GM19397 (cell line): ENCODE results near the gene MEIKIN.

Source experiments
- ATAC-seq: cut with Tn5 transposase; IDR thresholded peaks from one replicate; pipeline ENCODE4 v1.9.1; 2021; ENCODE audit warnings: mild to moderate bottlenecking, moderate library complexity; ENCODE audit not compliant: unreplicated experiment

The MEIKIN gene

GRCh38 chr5:131945551-131946168, at the start of gene MEIKIN:
Gene MEIKIN, minus strand, starts transcription at chr5:131945663. Its CDS starts 158 bp downstream, at chr5:131945505.
- no peak for ATAC-seq

DNA sequence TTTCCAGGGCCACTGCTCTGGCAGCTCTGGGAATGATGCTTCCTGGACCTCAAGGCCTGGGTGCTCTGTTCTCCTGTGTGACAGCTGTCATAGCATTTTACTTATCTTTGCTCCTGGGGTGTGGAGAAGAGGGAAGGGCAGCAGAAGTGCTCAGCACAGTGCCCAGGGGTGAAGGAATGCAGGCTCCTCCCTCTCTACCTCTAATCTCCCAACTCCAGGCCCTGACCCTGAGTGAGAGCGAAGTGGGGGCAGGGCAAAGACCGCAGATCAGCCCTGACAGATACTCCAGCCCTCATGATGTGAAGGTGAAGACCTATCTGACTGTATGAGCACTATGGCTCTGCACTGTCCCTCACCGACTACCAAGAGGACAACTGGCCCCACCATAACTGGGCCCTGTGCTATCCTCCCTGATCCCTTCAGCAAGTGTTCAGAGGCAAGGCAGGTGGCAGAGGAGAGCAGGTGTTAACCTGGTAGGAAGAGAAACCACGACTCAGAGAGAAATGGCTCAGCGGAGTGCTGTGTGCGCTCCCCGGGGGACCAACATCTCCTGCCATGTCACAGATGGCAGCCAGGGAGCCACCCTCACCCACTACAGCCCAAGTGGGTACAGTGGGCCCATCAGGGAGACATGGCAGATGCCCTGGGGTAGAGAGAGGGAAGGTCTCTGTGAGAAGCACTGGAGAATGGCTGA, 49.2 kb upstream of the MEIKIN start:
- no peak for ATAC-seq

DNA sequence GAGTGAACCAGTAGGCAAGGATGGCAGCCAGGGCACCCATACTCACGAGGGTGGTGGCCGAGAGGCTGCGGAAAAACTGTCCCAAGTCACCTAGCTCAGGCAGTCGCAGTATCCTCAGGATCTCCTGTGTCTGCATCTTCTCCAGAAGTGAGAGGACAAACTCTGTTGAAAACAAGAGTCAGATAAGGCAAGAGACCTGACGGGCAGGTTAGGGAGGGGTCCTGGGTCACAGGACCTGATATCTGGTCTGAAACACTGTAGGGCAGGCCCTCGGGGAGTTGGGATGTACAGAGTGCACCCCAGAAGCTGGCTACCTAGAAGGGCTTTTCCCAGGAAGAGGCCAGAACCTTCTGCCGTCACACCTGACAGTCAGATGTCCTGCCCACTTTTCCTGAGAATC, 48.6 kb upstream of the MEIKIN start:
- no peak for ATAC-seq

DNA sequence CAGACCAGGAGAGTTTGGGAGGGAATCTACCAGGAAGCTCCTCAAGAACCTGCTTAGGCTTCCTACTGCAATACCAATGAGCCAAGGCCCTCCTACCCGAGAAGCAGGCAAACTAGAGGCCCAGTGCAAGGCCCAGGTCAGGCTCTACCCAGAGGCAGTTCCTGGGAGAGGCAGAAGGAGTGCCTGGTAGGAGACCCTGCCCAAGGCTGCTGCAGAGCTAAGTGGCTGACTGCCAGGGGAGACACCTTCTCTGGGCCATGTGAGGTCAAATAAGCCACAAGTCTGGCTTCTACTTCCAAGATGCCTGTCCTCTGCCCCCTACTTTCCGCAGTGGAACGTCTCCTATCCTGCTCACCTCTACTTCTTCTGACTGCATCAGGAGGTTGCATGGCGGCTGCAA, 48.2 kb upstream of the MEIKIN start:
- ATAC-seq = no peak

DNA sequence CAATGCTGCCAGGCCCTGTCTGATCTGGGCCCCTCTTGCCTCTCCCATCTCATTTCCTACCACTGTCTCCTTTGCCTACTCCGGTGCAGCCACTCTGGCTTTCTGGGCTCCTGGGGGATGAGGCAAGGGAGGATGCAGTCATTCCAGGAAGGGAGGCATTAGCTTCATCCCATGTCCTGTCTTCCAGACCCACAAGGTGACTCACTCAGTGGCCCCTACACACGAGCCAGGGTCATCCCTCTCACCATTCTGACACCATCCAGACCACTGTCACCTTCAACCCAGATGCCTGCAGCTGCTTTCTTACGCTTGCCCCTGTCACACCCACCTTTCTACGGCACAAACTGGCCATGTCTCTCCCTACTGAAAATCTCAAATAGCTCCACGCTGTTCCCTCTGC, 46.9 kb upstream of the MEIKIN start:
- no peak for ATAC-seq

- no peak for ATAC-seq
These were observed 46.3 kb upstream of the MEIKIN start for GRCh38 chr5:131991593-131992324.

DNA sequence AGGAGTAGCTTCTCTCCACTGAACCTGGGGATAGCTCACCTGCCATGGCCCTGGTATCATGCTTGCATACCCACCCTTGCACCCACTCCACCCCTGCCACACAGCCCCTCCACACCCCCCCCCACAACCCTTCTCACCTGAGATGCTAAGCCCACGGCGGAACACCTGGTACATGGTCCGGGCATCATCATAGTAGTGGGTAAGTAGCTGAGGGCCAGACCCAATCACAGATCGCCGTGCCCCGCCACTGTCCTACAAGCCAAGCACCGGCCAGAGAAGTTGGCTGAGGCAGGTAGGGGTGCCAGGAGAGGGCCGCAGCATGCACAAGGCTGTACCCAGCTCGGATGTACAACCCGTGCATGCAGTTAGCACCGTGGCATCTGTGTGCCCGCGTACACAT, 45.3 kb upstream of the MEIKIN start:
- ATAC-seq = no peak

- ATAC-seq = no peak
These were observed 43.1 kb upstream of the MEIKIN start for GRCh38 chr5:131988601-131989000.

GRCh38 chr5:131987251-131987650, 41.8 kb upstream of the MEIKIN start:
- ATAC-seq = no peak

- no peak for ATAC-seq
These were observed 40.9 kb upstream of the MEIKIN start for GRCh38 chr5:131986161-131986912.

DNA sequence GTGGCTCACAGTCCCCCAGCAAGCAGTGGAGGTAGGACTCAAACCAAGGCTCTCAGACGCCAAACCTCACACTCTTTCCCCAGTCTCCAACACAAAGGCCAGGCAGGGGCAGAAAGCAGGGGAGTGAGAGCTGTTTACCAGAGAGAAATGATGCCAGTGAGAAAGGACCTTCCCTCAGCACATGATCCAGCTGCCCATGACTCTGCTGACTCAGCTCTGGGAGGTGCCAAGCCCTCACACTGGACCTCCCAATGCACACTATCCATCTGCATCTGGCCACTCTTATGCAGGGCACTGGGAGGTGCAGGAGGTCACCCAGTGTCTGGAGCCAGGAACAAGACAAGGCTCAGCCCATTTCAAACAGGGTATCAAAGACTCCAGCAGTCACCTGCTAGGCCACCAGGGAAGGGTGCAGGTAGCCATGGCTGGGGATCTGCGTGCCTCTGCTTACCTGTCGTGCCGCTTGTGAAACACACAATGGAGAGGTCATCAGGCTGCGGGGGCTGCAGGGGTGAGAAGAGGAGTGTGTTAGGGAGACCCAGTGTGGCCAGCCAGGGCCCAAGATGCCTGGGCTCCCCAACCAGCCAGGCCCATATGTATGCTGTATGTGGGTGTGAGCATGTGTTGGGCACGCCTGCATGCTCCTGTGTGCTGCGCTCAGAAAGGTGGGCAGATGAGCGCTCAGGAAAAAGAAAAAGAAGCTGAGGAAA, 39.6 kb upstream of the MEIKIN start:
- ATAC-seq = no peak

- no peak for ATAC-seq
These were observed 37.8 kb upstream of the MEIKIN start for GRCh38 chr5:131983244-131983771.

GRCh38 chr5:131981516-131981915, 36.1 kb upstream of the MEIKIN start:
- ATAC-seq = no peak

DNA sequence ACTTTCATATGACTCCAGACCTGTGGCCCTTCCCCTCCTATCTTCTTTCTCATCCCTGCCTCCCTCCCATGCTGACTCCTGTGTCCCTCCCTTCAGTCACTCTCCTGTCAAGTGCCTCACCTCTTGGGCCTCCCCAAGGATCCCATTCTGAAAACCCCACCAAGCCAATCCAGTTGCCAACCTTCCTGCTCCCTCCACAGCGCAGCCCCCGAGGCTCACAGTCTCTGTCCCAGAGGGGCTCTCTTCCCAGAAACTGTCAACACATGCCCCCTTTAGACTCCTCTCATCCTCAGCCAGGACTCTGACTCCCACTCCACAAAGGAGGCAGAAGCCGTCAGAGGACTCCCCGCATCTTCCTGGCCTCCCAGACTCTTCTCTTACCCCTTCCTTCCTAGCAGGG, 35.2 kb upstream of the MEIKIN start:
- no peak for ATAC-seq

GRCh38 chr5:131979816-131980215, 34.4 kb upstream of the MEIKIN start:
- no peak for ATAC-seq

GRCh38 chr5:131977212-131977604, 31.7 kb upstream of the MEIKIN start:
- ATAC-seq = no peak

DNA sequence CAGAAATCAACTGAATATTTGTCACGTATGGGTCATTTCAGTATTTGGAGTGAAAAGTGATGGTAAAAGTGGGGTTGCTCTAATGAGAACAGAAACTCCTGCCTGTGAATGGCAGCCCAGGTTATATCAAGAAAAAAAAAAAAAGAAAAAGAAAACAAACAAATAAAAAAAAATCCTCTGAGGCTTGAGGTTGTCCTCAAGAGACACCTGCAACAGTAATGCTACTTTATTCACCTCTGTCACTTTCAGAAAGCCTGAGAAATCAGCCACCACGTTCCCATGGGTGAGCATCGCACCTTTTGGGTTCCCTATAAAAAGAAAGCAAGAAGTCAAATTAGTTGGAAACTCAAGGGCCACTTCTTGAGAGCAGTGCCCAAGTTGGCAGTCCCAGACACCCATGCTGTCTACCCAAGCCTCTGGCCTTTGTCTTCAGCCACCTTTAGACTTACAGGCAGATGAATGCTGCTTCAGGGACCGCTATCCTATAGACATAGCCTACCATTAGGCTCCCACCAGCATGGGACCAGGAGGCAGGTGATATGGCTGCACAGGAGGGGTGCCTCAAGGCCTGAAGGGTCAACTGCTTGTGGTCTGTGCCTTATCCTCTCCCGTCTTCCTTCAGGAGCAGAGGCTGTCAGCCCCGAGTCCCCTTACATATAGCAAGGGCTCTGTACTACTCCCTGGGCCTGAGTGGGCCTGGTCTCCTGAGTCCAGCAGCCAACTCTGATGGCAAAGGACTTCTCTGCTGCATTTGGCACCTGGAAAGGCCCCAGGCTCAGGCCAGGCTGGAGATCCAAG, 31.1 kb upstream of the MEIKIN start:
- ATAC-seq = no peak

DNA sequence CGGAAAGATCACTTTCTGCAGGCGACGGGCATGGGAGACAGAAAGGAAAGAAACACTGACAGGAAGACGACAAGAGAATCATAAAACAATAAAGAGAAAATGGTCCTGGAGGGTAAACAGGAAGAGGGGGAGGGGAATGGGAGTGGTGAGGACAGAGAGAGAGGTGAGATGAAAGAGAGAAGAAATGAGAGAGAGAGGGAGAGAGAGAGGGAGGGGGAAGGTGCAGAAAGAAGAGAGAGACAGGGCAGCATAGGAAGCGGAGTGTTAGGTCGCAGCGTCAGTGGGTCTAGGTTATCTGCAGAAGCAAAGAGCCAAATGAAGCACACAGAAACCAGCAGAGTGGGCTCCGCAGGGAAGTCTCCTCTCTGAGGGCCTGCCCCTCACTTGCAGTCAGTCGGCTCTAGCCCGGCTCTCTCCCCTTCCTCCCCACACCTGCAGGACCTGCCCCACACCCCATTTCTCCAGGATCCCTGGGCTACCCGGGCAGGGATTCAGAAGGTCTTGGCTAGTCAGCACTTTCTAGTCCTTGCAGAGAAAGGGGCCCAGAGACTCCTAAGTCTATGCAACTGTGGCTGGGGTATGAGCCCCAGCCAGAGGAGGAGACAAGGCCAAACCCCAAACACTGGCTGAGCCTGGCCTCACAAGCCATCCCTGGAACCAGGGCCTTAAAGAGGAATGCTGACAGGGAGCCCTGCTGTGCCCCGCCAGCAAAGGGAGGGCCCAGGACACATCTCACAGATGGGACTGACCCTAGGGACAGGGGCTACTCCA, 29.7 kb upstream of the MEIKIN start:
- ATAC-seq = no peak

DNA sequence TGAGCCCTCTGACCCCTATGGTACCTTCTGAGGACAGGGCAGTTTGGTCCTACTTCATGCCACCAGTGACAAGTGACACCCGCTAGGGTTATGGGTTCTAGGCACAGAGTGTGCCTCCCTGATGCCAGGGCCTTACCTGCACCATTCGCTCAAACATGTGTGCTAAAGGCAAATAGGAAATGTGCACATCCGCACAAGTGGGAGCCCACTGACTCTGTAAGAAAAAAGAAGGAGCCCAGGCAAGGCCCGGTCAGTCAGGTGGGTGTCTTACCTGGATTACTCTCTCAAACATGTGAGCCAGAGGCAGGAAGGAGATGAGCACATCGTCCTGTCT, 29.1 kb upstream of the MEIKIN start:
- ATAC-seq = no peak
